IMR-90 (cell line): Measurements from ENCODE around the gene KMT2B. TPM values are rescaled to one million over a fixed set of nuclear protein-coding genes. Genes with fewer than 3 reads are reported as not detected.

Experiments
- ATAC-seq: fragments of 200-7000 bp; cut with Tn5 transposase; 2 replicates; pipeline ENCODE4 v1.9.1; 2020; ENCODE audit warnings: low read depth, mild to moderate bottlenecking, moderate library complexity
- BruUV-seq: library from RNA; stranded (reverse); fragments of 400-500 nt; replicated peaks from 2 replicates; lab custom pipeline; 2021; lab: Mats Ljungman, UMichigan
- CTCF ChIA-PET: fragments of 300-600 bp; formaldehyde crosslinking; extraction: SDS; loops from one replicate; lab custom pipeline; 2021; ENCODE audit warnings: antibody characterized with exemption; lab: Yijun Ruan, JAX
- POLR2A ChIA-PET: fragments of 300-600 bp; sonication (Branson Sonifier 250); formaldehyde crosslinking; loops from one replicate; lab custom pipeline; 2022; ENCODE audit warnings: antibody characterized with exemption; ENCODE audit not compliant: unreplicated experiment; lab: Charles Lee
- DNase-seq: peaks from one replicate; pipeline ENCODE4 v3.0.0; 2013
- H2AFZ ChIP-seq: replicated peaks from 2 replicates; pipeline ENCODE3; 2013; ENCODE audit warnings: low read length, mild to moderate bottlenecking; ENCODE audit not compliant: poor library complexity
- H2AK5ac ChIP-seq: 2 replicates; pipeline ENCODE4 v1.6.1; 2013; ENCODE audit warnings: low read depth, low read length, inconsistent platforms
- H2AK9ac ChIP-seq: replicated peaks from 2 replicates; pipeline ENCODE3; 2013; ENCODE audit warnings: mild to moderate bottlenecking, low read depth, low read length, moderate library complexity; ENCODE audit not compliant: poor library complexity
- H2BK120ac ChIP-seq: 2 replicates; pipeline ENCODE4 v1.6.1; 2013; ENCODE audit warnings: low read depth, low read length, inconsistent platforms
- H2BK15ac ChIP-seq: 3 replicates; pipeline ENCODE4 v1.6.1; 2013; ENCODE audit warnings: low read depth, low read length, inconsistent platforms
- H2BK20ac ChIP-seq: 2 replicates; pipeline ENCODE4 v1.6.1; 2013; ENCODE audit warnings: low read depth, mild to moderate bottlenecking, inconsistent platforms, low read length, moderate library complexity
- H2BK5ac ChIP-seq: 2 replicates; pipeline ENCODE4 v1.6.1; 2013; ENCODE audit warnings: mild to moderate bottlenecking, low read depth, low read length, inconsistent platforms; ENCODE audit not compliant: poor library complexity, severe bottlenecking
- H3K14ac ChIP-seq: replicated peaks from 2 replicates; pipeline ENCODE4 v1.6.1; 2013; ENCODE audit warnings: low read depth, low read length, inconsistent platforms
- H3K18ac ChIP-seq: 2 replicates; pipeline ENCODE4 v1.6.1; 2013; ENCODE audit warnings: low read depth, low read length, control low read depth
- H3K23ac ChIP-seq: 2 replicates; pipeline ENCODE4 v1.6.1; 2013; ENCODE audit warnings: low read depth, low read length, inconsistent platforms
- H3K27ac ChIP-seq: 2 replicates; pipeline ENCODE4 v1.5.1; 2013; ENCODE audit warnings: mild to moderate bottlenecking, control low read depth, low read length; ENCODE audit not compliant: insufficient read depth
- H3K27me3 ChIP-seq: 2 replicates; pipeline ENCODE4 v1.6.1; 2013; ENCODE audit warnings: low read length; ENCODE audit not compliant: control insufficient read depth, insufficient read depth
- H3K36me3 ChIP-seq: 2 replicates; pipeline ENCODE4 v1.6.1; 2013; ENCODE audit warnings: low read length, mixed read lengths; ENCODE audit not compliant: control insufficient read depth, insufficient read depth
- H3K4ac ChIP-seq: 2 replicates; pipeline ENCODE4 v1.6.1; 2013; ENCODE audit warnings: low read depth, low read length, inconsistent platforms
- H3K4me1 ChIP-seq: 2 replicates; pipeline ENCODE4 v1.6.1; 2013; ENCODE audit warnings: low read length, mixed read lengths; ENCODE audit not compliant: control insufficient read depth, insufficient read depth
- H3K4me2 ChIP-seq: 2 replicates; pipeline ENCODE4 v1.6.1; 2013; ENCODE audit warnings: low read depth, mild to moderate bottlenecking, control low read depth, low read length, moderate library complexity
- H3K4me3 ChIP-seq: 2 replicates; pipeline ENCODE4 v1.5.1; 2013; ENCODE audit warnings: low read depth, mild to moderate bottlenecking, control low read depth, low read length, moderate library complexity; ENCODE audit not compliant: insufficient read depth
- H3K56ac ChIP-seq: 2 replicates; pipeline ENCODE4 v1.6.1; 2013; ENCODE audit warnings: low read length, inconsistent platforms; ENCODE audit not compliant: insufficient read depth; ENCODE audit errors: extremely low read depth
- H3K79me1 ChIP-seq, 2 experiments: 2 replicates each; pipeline ENCODE4 v1.6.1; 2013; ENCODE audit warnings: low read length in 2 of 2, inconsistent platforms in 1 of 2, low read depth in 1 of 2
- H3K9ac ChIP-seq: 2 replicates; pipeline ENCODE4 v1.6.1; 2013; ENCODE audit warnings: low read depth, low read length, control low read depth
- H3K9me1 ChIP-seq: 2 replicates; pipeline ENCODE4 v1.6.1; 2013; ENCODE audit warnings: low read length, inconsistent platforms; ENCODE audit not compliant: insufficient read depth
- H3K9me3 ChIP-seq: 2 replicates; pipeline ENCODE4 v1.6.1; 2013; ENCODE audit warnings: low read length; ENCODE audit not compliant: control insufficient read depth, insufficient read depth
- H4K20me1 ChIP-seq: 2 replicates; pipeline ENCODE4 v1.6.1; 2013; ENCODE audit warnings: low read length, inconsistent platforms; ENCODE audit not compliant: insufficient read depth
- H4K5ac ChIP-seq: 2 replicates; pipeline ENCODE4 v1.6.1; 2013; ENCODE audit warnings: mild to moderate bottlenecking, low read depth, low read length, control low read depth
- H4K8ac ChIP-seq, 2 experiments: 2 replicates each; pipeline ENCODE4 v1.6.1; 2013; ENCODE audit warnings: low read depth in 2 of 2, low read length in 2 of 2, control low read depth in 1 of 2, inconsistent platforms in 1 of 2
- H4K91ac ChIP-seq: 2 replicates; pipeline ENCODE4 v1.6.1; 2013; ENCODE audit warnings: low read depth, low read length, inconsistent platforms; ENCODE audit not compliant: insufficient read depth
- MAZ ChIP-seq: IDR thresholded peaks from 2 replicates; pipeline ENCODE4 v1.6.1; 2012; ENCODE audit warnings: low read depth, mild to moderate bottlenecking, low read length, improper control_type of control experiment, moderate library complexity, borderline replicate concordance
- MXI1 ChIP-seq: IDR thresholded peaks from 2 replicates; pipeline ENCODE4 v1.6.1; 2012; ENCODE audit warnings: low read depth, mild to moderate bottlenecking, low read length, moderate library complexity, borderline replicate concordance
- POLR2A ChIP-seq: IDR thresholded peaks from 2 replicates; pipeline ENCODE4 v1.6.1; 2012; ENCODE audit warnings: mild to moderate bottlenecking, low read depth, low read length
- SMC3 ChIP-seq: fragments of 150-350 bp; IDR thresholded peaks from 2 replicates; pipeline ENCODE4 v1.6.1; 2016; ENCODE audit warnings: low read depth, mild to moderate bottlenecking, antibody characterized with exemption, low read length, moderate library complexity
- USF2 ChIP-seq: fragments of 150-350 bp; IDR thresholded peaks from 2 replicates; pipeline ENCODE4 v1.6.1; 2017; ENCODE audit warnings: mild to moderate bottlenecking, antibody characterized with exemption, low read length, low read depth
- WGBS, 2 experiments: methylation state at CpG; one replicate each; pipeline versions ENCODE4 v1.1.5 to v1.1.7; 2013; ENCODE audit warnings: missing lambda C conversion rate in 2 of 2; ENCODE audit not compliant: insufficient read length in 1 of 2; ENCODE audit errors: extremely low coverage in 2 of 2; 5-methylcytosine and 5-hydroxymethylcytosine counted together
- dilution Hi-C: fragments of 300-500 bp; cut with HindIII; formaldehyde crosslinking; loops from one replicate; pipeline ENCODE4 v1.14.3; 2018; ENCODE audit warnings: low sequenced_read_pairs; ENCODE audit not compliant: unreplicated experiment
- in situ Hi-C: fragments of 300-500 bp; cut with MboI; formaldehyde crosslinking; loops from 3 replicates; pipeline ENCODE4 v1.14.3; 2019; ENCODE audit warnings: low sequenced_read_pairs, inconsistent platforms, mixed read lengths
- intact Hi-C: fragments of 100-400 bp; cut with micrococcal nuclease; formaldehyde crosslinking; loops from 2 replicates; pipeline ENCODE4 v1.10.0; 2022
- polyA plus RNA-seq, 3 experiments: library from polyadenylated mRNA; depleted of rRNA; stranded (reverse); fragments of >200 nt; gene quantifications; 2 replicates each; pipeline ENCODE4 v1.2.3, GENCODE V29; 2012; ENCODE audit warnings: low replicate concordance in 1 of 3
- total RNA-seq: library from RNA; depleted of rRNA; stranded (reverse); fragments of >200 nt; gene quantifications from 2 replicates; pipeline ENCODE4 v1.2.3, GENCODE V29; 2012

KMT2B gene
- total and polyA plus RNA-seq, 2 of the 4 experiments (the other 2 are of a cell fraction): 3.0 to 30.7 TPM

DNA sequence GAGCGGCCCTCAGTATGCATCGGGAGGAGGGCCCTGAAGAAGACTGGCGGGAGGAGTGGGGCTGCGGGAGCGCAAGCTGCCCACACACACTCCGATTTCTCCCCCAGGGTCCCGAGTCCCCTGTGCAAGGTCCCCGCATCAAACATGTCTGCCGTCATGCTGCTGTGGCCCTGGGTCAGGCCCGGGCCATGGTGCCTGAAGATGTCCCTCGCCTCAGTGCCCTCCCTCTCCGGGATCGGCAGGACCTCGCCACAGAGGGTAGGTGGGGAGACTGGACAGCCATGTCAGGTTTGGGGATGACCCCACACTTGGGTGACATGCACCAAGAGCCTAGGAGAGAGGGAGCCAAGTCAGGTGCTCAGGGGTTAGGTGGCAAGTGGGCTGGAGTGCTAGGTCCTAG, 4.7 kb downstream of the KMT2B start:
- intact Hi-C loops: no loop called here
- Histone ChIP-seq H3K36me3 (peaks cover 64% of the 10 kb centered on the region), H3K4me2 (no peak overlapping the region), H3K9me3 (no peaks in the 10 kb centered on the region), H3K4me1 (peaks cover 6% of the 10 kb centered on the region), H3K56ac (no peak overlapping the region), H2AFZ (no peak overlapping the region), H3K18ac (no peak overlapping the region), H4K8ac (no peak overlapping the region), H3K79me1 (peaks cover 16 to 48% of the 10 kb centered on the region in 2 experiments; a peak in 3 of 4 replicates), H3K9ac (no peak overlapping the region), H3K9me1 (no peaks in the 10 kb centered on the region; the same call in 1 of the 2 replicates), H2BK120ac (no peak overlapping the region), H2AK5ac (no peak overlapping the region), H3K4me3 (no peak overlapping the region), H2BK5ac (no peak overlapping the region), H3K4ac (no peak overlapping the region), H3K27me3 (no peaks in the 10 kb centered on the region), H3K23ac (no peak overlapping the region), H4K91ac (no peak overlapping the region), H3K14ac (no peak overlapping the region), H2AK9ac (no peak overlapping the region), H2BK15ac (no peak overlapping the region), H4K20me1 (peaks cover 29% of the 10 kb centered on the region), H2BK20ac (no peak overlapping the region), H3K27ac (no peak overlapping the region), H4K5ac (no peak overlapping the region)
- ChIA-PET POLR2A (no interaction called here), CTCF (no interaction called here)
- dilution Hi-C loops: no loop called here
- no TSS peak for BruUV-seq
- WGBS, 2 experiments: 96% methylated on average over 4 of the region's 14 CpGs; no CpG with 5 or more reads in 1 of the 2 experiments
- TF ChIP-seq MAZ: no peak
- no peak for TF ChIP-seq POLR2A
- TF ChIP-seq MXI1: no peak
- no peak for TF ChIP-seq SMC3
- no peak for TF ChIP-seq USF2
- in situ Hi-C loops: no loop called here
- ATAC-seq (no peak), DNase-seq (no peak)
